CD4-positive, alpha-beta T cell treated with Interleukin-6 at 100 ng/mL for 8 hours (primary cell): Measurements from ENCODE around the gene POC5.
"Not testable (repeated sequence)": the region's sequence is repeated elsewhere in the genome, so short reads cannot be mapped to it uniquely, and the experiment has no call there.

Experiments used
- DNase-seq: peaks from one replicate; pipeline ENCODE4 v3.0.0-alpha.2; 2020; ENCODE audit warnings: mixed read lengths, low spot score

Gene POC5, protein sequence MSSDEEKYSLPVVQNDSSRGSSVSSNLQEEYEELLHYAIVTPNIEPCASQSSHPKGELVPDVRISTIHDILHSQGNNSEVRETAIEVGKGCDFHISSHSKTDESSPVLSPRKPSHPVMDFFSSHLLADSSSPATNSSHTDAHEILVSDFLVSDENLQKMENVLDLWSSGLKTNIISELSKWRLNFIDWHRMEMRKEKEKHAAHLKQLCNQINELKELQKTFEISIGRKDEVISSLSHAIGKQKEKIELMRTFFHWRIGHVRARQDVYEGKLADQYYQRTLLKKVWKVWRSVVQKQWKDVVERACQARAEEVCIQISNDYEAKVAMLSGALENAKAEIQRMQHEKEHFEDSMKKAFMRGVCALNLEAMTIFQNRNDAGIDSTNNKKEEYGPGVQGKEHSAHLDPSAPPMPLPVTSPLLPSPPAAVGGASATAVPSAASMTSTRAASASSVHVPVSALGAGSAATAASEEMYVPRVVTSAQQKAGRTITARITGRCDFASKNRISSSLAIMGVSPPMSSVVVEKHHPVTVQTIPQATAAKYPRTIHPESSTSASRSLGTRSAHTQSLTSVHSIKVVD

GRCh38 chr5:75717082-75717922 is at the start of gene POC5:
POC5 (minus strand) TSS chr5:75717437; CDS start chr5:75712937, 4,500 bp downstream.
- DNase-seq: peak; percentile 97

DNA sequence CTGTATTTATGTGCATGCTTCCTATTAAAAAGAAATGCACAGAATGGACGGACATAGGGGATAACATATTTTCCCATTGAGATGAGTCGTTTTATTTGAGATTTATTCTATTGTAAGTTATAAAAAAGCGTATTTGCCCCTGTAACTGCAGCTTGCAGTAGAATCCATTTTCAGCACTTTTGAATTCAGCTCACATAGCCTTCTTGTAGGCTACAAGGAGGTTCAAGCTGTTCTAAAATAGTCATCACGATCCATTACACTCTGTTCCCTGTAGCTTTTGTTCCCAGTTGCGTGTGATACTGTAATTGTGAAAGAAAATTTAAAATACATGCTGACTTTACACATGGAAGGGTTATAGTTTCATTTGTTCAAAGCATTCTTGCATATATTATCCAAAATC is 40.9 kb upstream of the POC5 start:
- no peak for DNase-seq

- DNase-seq: no peak
Measured at GRCh38 chr5:75756981-75757380, 39.7 kb upstream of the POC5 start.

GRCh38 chr5:75756211-75756610 is 39.0 kb upstream of the POC5 start:
- DNase-seq: no peak

GRCh38 chr5:75753182-75753581 is 35.9 kb upstream of the POC5 start:
- DNase-seq: no peak

DNA sequence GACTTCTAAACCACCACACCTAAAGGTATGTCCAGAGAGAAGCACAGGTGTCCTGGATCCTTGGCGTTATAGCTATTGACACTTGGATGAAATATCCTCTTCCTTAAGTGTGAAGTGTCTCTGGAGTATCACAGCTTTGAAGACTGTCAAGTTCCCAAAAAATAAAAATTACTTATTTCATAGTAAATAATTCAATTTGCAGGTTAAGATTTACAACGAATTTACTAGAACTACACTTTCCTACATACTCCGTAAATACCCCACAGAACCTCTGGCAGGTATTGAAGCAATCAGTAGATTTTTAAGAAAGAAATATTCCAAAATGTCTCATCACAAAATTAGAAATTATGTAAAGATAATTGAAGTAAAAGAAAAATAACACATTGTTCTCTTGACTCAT is 27.1 kb upstream of the POC5 start:
- DNase-seq: no peak

GRCh38 chr5:75736273-75736672 is 19.0 kb upstream of the POC5 start:
- no peak for DNase-seq

DNA sequence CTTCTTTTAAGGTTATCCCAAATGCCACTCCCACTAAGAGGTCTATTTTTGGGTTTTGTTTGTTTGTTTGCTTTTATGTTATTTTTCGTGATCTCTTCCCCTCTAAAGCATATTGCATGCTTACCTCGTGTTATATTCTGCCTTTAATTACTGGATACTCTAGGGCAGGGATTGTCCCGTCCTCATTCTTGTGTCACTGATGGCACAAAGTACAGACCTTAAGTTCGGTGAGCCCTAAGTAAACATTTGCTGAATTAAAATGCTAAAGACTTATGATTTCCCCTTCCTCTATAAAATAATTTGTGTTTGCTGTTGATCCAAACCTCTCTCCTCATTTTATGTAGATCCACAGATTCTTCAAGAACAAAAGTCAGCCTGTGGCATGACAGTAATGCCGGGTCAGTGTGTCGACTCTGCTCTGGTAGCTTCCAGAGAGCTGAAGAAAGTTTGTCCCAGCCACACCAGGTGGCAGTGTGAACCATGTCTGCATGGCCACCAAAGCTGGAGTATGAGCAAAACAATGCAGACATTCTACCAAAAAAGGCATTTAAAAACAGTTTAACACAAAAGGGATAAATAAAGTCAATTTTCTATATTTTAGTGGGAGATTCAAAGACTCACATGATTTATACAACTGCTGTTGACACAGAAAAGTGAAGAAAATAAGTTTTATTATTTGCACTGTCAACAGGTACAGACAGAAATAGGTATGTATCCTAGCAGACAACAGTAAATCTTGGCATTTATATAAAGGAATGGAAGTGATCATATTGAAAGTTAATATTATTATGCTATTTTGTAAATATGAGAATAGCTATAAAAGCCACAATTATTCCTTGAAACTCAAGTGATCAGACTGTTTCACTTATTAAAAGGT is 17.9 kb upstream of the POC5 start:
- no peak for DNase-seq

- no peak for DNase-seq
Measured at GRCh38 chr5:75733767-75734166, 16.5 kb upstream of the POC5 start.

GRCh38 chr5:75731515-75731914 is 14.3 kb upstream of the POC5 start:
- DNase-seq: not testable (repeated sequence)

DNA sequence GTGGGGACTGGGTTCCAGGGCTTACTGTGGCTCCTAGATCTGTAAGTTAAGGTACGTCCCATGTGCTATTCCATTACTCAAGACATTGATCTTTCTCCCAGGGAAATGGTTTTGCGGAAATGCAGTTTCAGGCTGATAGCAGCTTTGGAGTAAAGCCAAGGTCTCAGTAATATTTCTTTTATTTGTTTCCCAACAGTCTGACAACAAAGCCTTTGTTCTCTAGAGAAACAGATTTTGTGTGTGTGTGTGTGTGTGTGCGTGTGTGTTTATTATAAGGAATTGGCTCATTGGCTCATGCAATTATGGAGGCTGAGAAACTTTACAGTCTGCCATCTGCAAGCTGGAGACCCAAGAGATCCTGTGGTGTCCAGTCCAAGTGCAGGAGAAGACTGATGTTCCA is 12.1 kb upstream of the POC5 start:
- no peak for DNase-seq

- DNase-seq: no peak
Measured at GRCh38 chr5:75727931-75728330, 10.7 kb upstream of the POC5 start.

DNA sequence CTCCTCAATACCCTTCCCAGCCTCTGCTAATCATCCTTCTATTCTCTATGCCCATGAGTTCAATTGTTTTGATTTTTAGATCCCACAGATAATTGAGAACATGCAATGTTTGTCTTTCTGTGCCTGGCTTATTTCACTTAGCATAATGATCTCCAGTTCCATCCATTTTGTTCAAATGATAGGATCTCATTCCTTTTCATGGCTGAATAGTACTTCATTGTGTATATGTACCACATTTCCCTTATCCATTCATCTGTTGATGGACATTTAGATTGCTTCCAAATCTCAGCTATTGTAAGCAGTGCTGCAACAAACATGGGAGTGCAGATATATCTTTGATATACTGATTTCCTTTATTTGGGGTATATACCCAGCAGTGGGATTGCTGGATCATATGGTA is 9.0 kb upstream of the POC5 start:
- DNase-seq: not testable (repeated sequence)

DNA sequence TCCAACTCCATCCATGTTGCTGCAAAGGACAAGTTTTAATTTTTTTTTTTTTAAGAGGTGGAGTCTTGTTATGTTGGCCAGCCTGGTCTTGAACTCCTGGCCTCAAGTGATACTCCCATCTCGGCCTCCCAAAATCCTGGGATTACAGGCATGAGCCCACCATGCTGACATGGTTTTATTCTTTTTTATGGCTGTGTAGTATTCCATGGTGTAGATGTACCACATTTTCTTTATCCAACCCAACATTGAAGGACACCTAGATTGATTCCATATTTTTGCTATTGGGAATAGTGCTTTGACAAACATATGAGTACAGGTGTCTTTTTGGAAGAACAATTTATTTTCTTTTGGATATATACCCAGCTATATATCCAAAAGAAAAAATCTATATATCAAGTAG is 6.1 kb upstream of the POC5 start:
- no peak for DNase-seq

DNA sequence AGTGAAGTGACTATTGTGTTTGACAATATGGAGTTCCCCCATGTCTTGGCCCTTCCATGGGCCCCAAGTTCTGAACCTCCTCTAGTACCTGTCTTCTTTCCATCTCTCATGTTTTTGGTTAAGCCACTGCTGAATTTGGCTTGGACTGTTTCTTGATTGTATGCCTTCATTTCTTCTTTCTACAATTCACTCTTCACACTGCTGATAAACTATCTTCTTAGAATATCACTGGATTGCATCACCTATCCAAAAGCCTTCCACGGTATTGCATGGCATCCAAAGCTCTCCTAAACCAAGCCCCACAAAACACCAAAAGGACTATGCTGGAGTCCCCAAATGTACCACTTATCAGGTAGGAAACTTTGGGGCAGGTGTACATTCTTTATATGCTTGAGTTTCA is 4.3 kb upstream of the POC5 start:
- no peak for DNase-seq

GRCh38 chr5:75720882-75721281 is 3.6 kb upstream of the POC5 start:
- DNase-seq: no peak

DNA sequence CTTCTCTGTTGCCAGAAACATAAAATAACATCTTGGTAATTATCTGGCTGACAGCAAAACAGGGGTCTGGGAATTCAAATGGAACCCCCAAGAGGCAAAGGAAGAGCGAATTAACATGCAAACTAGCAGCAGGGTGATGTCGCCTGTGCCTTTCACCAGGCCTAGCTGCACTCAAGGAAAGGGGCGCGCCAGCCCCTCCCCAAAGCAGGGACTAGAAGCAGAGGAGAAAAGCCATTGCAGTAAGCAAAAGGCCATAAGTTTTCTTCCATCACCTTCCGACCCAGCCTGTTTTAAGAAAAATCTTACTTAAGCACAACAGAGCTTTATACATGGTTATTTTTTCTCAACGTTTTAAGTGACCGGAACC is 539 bp downstream of the POC5 start:
- no peak for DNase-seq

GRCh38 chr5:75712091-75712490 is 5.1 kb downstream of the POC5 start:
- no peak for DNase-seq

GRCh38 chr5:75711151-75711550 is 6.1 kb downstream of the POC5 start:
- DNase-seq: no peak

GRCh38 chr5:75710637-75711036 is 6.6 kb downstream of the POC5 start:
- no peak for DNase-seq

DNA sequence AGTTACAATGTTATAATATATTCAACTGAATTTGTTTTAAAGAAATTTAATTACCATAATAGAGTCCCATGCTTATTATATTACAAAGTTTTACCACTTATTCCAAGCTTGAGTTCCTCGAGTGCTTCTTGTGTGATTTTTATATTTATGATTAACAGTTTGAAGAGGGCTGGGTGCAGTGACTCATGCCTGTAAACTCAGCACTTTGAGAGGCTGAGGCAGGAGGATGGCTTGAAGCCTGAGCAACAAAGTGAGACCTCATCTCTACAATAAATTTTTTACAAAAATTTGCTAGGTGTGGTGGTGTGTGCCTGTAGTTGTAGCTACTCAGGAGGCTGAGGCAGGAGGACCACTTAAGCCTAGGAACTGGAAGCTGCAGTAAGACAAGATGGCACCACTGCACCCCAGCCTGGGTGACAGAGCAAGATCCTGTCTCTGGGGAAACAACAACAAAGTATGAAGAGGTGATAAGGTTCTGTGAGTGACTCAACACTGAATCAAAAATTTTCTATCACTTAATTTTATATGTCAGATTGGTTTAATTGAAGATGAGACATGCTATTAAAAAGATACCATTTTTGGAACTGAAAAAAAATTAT is 9.2 kb downstream of the POC5 start:
- no peak for DNase-seq

DNA sequence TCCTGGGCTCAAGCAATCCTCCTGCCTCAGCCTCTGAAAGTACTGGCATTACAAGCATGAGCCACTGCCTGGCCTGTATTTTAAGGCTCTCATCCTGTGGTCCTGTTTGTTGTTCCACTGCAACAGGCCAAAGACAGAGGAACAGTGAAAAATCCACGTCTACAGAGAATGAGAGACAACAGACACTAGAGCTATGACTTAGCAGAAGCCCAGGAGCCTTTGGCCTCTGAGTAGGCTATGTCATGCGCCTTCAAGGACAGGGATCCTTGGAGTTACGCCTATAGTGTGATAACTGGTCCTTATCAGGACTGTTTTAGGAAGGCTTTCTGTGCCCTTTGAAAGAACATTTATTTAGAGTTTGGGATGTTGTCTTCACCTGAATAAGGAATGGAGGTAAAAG is 10.5 kb downstream of the POC5 start:
- no peak for DNase-seq
